Transverse colon (tissue), 4 donors: ENCODE results near the gene GRIP2.

ENCODE experiments used
- CTCF ChIP-seq, 5 experiments: fragments of 200-600 bp in 3 of 5; fragments of 450-650 bp in 2 of 5; sonication (generic) in 3 of 5; IDR thresholded peaks; 1 replicate in 2 of 5; 2 replicates in 3 of 5; pipeline ENCODE4 v1.5.1; 2016 to 2017; ENCODE audit warnings: antibody characterized with exemption in 5 of 5, inconsistent platforms in 3 of 5, mild to moderate bottlenecking in 2 of 5, moderate library complexity in 1 of 5
- EP300 ChIP-seq: sonication (generic); formaldehyde crosslinking; IDR thresholded peaks from one replicate; pipeline ENCODE4 v1.6.1; 2017; ENCODE audit warnings: antibody characterized with exemption, low read depth
- POLR2A ChIP-seq: fragments of 450-650 bp; IDR thresholded peaks from one replicate; pipeline ENCODE4 v1.6.1; 2016; ENCODE audit warnings: antibody characterized with exemption, mild to moderate bottlenecking, moderate library complexity
- POLR2AphosphoS5 ChIP-seq, 3 donors: sonication (generic); formaldehyde crosslinking; IDR thresholded peaks; one replicate each; pipeline ENCODE4 v1.6.1; 2016; ENCODE audit warnings: antibody characterized with exemption in 3 of 3

GRCh38 chr3:14544282-14545250 is 4.4 kb upstream of the GRIP2 start:
- TF ChIP-seq CTCF (IDR thresholded peaks at IDR 0.05): no peak
- TF ChIP-seq POLR2A: no peak
- no peak for TF ChIP-seq EP300
- TF ChIP-seq POLR2AphosphoS5 (IDR thresholded peaks at IDR 0.05): no peak
